ENCODE results near the gene HIBADH. TPM values are rescaled to one million over a fixed set of nuclear protein-coding genes. Genes with fewer than 3 reads are reported as not detected.

The HIBADH gene
- total and polyA plus RNA-seq, 7 experiments from 2014 or later: 8.0 to 46.2 (median 14.7) TPM

DNA sequence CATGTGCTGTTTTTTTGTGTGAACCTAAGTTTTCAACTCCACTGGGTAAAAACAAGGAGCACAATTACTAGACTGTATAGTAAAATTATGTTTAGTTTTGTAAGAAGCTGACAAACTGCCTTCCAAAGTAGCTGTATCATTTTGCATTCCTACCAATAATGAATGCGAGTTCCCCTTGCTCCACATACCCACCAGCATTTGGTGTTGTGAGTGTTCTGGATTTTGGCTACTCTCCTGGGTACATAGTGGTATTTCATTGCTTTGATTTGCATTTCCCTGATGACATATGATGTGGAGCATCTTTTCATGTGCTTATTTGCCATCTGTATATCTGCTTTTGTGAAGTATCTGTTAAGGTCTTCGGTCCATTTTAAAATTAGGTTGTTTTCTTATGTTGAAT, 178.2 kb downstream of the HIBADH start:
- CTCF ChIA-PET: no interaction called here
- no peak for DNase-seq
- H3K9me3 Mint-ChIP-seq: no peaks in the 10 kb centered on the region

DNA sequence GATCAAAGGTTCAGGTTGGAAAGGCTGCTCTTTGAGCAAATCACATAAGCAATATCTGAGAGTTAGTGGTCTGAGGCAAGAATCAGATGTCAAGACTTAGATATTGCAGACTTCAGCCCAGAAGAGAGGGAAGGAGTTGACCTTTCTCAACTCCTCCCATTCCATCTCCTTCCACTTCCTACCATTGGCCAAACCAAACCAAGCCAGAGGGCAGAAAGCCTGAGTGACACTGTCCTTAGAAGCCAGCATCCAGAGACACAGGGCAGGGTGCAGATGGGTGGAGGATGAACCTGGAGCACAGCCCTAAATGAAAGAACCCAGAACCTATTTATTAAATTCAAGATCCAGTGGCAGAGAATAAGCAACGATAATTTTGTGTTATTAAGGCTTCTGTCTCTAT, 180.5 kb downstream of the HIBADH start:
- Histone ChIP-seq H3K27me3 (ENCODE audit: control insufficient read depth in 2 of 2, insufficient read depth in 2 of 2, low read length in 2 of 2) (no peaks in the 10 kb centered on the region), H3K4me3 (ENCODE audit: low read length) (no peak overlapping the region), H3K9me3 (ENCODE audit: control insufficient read depth in 2 of 3, low read length in 3 of 3) (no peaks in the 10 kb centered on the region), H3K27ac (ENCODE audit: low read depth, low read length) (no peak overlapping the region), H3K4me1 (ENCODE audit: control insufficient read depth in 2 of 2, insufficient read depth in 2 of 2, low read length in 2 of 2) (no peaks in the 10 kb centered on the region), H3K36me3 (ENCODE audit: control insufficient read depth in 2 of 3, insufficient read depth in 3 of 3, low read length in 3 of 3) (no peaks in the 10 kb centered on the region)
- POLR2A ChIA-PET: no interaction called here
- Mint-ChIP-seq H3K9me3 (no peaks in the 10 kb centered on the region), H3K4me1 (no peaks in the 10 kb centered on the region), H3K4me3 (no peak overlapping the region), H3K27ac (no peak overlapping the region), H3K36me3 (no peaks in the 10 kb centered on the region), H3K27me3 (peaks cover 0 to under 1% (median 0%) of the 10 kb centered on the region in 5 donors)
- DNase-seq: no peak
- no peak for ATAC-seq
- CTCF ChIA-PET: no interaction called here
- intact Hi-C loops (cut with micrococcal nuclease): no loop called here

More for the DNA sequence above, 178.2 kb downstream of the HIBADH start:
- Histone ChIP-seq H3K36me3 (ENCODE audit: control insufficient read depth in 2 of 3, insufficient read depth in 3 of 3, low read length in 3 of 3) (no peaks in the 10 kb centered on the region), H3K27me3 (ENCODE audit: control insufficient read depth in 2 of 2, insufficient read depth in 2 of 2, low read length in 2 of 2) (no peaks in the 10 kb centered on the region), H3K4me1 (ENCODE audit: control insufficient read depth in 2 of 2, insufficient read depth in 2 of 2, low read length in 2 of 2) (no peaks in the 10 kb centered on the region), H3K9me3 (ENCODE audit: control insufficient read depth in 2 of 3, low read length in 3 of 3) (no peaks in the 10 kb centered on the region), H3K4me3 (ENCODE audit: low read length) (no peak overlapping the region), H3K27ac (ENCODE audit: low read depth, low read length) (no peak overlapping the region)
- ATAC-seq: no peak
- Mint-ChIP-seq H3K27me3 (peaks cover 3 to 8% (median 6%) of the 10 kb centered on the region in 5 donors), H3K4me3 (no peak overlapping the region), H3K36me3 (no peaks in the 10 kb centered on the region), H3K27ac (no peak overlapping the region), H3K4me1 (no peaks in the 10 kb centered on the region)
- POLR2A ChIA-PET: no interaction called here
- intact Hi-C loops (cut with micrococcal nuclease): no loop called here

DNA sequence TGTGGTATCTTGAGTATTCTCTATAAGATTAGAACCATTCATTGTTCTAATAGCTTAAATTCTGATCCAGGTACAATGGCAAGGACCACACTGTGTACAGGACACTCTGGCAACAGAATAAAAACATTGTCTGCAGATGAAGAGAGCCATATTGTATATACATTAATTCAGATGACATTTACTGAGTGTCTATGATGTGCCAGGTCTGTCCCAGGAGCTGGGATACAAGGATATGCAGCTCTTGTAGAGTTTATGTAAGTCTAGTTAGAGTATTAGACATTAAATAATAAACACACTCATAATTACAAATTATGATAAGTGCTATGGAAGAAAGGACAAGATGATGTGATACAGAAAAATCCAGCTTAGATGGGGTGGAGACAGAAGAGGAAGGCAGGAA, 184.1 kb downstream of the HIBADH start:
- peaks cover 0 to 11% (median 0%) of the 10 kb centered on the region in 5 donors for H3K27me3 Mint-ChIP-seq

DNA sequence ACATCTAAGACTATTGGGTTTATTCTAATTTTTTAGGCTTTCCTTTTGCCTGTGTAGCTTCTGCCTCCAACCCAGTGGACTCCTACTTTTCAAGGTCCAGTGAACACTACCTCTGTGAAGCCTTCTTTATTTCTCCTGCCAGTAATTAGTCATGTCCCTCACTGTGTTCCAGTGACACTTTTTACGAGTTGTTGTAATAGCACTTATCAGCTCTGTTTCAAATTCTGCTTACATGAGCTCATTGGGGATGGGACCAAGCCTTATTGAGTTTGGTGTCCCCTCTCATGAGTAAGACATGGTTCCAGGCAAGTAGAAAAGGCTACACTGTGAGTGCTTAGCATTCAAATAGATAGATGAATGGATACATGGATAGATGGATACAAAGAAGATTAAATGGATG, 184.6 kb downstream of the HIBADH start:
- H3K27ac ChIP-seq (ENCODE audit: low read depth, low read length): no peak overlapping the region
- Mint-ChIP-seq H3K4me1 (no peaks in the 10 kb centered on the region), H3K36me3 (no peaks in the 10 kb centered on the region), H3K27ac (no peak overlapping the region), H3K4me3 (no peak overlapping the region), H3K9me3 (no peaks in the 10 kb centered on the region), H3K27me3 (peaks cover 0 to 11% (median 0%) of the 10 kb centered on the region in 5 donors)
- H3K36me3 ChIP-seq (ENCODE audit: control insufficient read depth in 2 of 3, insufficient read depth in 3 of 3, low read length in 3 of 3): no peaks in the 10 kb centered on the region
- POLR2A ChIA-PET: no interaction called here
- CTCF ChIA-PET: no interaction called here
- no peaks in the 10 kb centered on the region for H3K9me3 ChIP-seq (ENCODE audit: control insufficient read depth in 2 of 3, low read length in 3 of 3)
- no peaks in the 10 kb centered on the region for H3K4me1 ChIP-seq (ENCODE audit: control insufficient read depth in 2 of 2, insufficient read depth in 2 of 2, low read length in 2 of 2)
- intact Hi-C loops (cut with micrococcal nuclease): no loop called here
- no peak for DNase-seq
- no peaks in the 10 kb centered on the region for H3K27me3 ChIP-seq (ENCODE audit: control insufficient read depth in 2 of 2, insufficient read depth in 2 of 2, low read length in 2 of 2)
- no peak overlapping the region for H3K4me3 ChIP-seq (ENCODE audit: low read length)
- ATAC-seq: no peak

More for the DNA sequence above, 184.1 kb downstream of the HIBADH start:
- POLR2A ChIA-PET: no interaction called here
- intact Hi-C loops (cut with micrococcal nuclease): no loop called here
- ATAC-seq: no peak
- no peaks in the 10 kb centered on the region for H3K9me3 Mint-ChIP-seq
- H3K4me3 Mint-ChIP-seq: no peak overlapping the region
- Histone ChIP-seq H3K27ac (ENCODE audit: low read depth, low read length) (no peak overlapping the region), H3K9me3 (ENCODE audit: control insufficient read depth in 2 of 3, low read length in 3 of 3) (no peaks in the 10 kb centered on the region), H3K36me3 (ENCODE audit: control insufficient read depth in 2 of 3, insufficient read depth in 3 of 3, low read length in 3 of 3) (no peaks in the 10 kb centered on the region), H3K4me3 (ENCODE audit: low read length) (no peak overlapping the region), H3K27me3 (ENCODE audit: control insufficient read depth in 2 of 2, insufficient read depth in 2 of 2, low read length in 2 of 2) (no peaks in the 10 kb centered on the region), H3K4me1 (ENCODE audit: control insufficient read depth in 2 of 2, insufficient read depth in 2 of 2, low read length in 2 of 2) (no peaks in the 10 kb centered on the region)
- CTCF ChIA-PET: interaction anchor here (0.6 kb wide), 1 partner anchor 189 kb away, joined by 3 read pairs; no protein-coding TSS in a partner anchor
- no peak for DNase-seq
- H3K36me3 Mint-ChIP-seq: no peaks in the 10 kb centered on the region
- H3K27ac Mint-ChIP-seq: no peak overlapping the region
- no peaks in the 10 kb centered on the region for H3K4me1 Mint-ChIP-seq

DNA sequence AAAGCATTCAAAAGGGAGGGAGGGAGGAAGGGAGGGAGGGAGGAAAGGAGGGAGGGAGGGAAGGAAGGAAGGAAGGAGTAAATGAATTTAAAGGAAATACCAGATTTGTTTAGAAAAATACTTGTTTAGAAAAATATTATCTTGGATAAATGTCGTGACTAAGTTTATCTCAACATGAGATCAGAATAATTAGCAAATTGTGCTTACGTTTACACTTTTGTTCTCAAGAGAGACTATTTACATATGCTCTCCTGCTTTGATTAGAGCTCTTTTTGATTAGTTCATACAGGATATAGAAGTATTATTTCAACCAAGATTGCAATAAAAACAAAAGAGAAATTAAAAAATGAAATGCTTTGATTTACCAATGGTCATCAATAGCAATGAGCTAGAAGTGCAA, 186.2 kb downstream of the HIBADH start:
- no peak for ATAC-seq
- H3K4me3 Mint-ChIP-seq: no peak overlapping the region
- Histone ChIP-seq H3K36me3 (ENCODE audit: control insufficient read depth in 2 of 3, insufficient read depth in 3 of 3, low read length in 3 of 3) (no peaks in the 10 kb centered on the region), H3K27me3 (ENCODE audit: control insufficient read depth in 2 of 2, insufficient read depth in 2 of 2, low read length in 2 of 2) (no peaks in the 10 kb centered on the region), H3K27ac (ENCODE audit: low read depth, low read length) (no peak overlapping the region), H3K4me1 (ENCODE audit: control insufficient read depth in 2 of 2, insufficient read depth in 2 of 2, low read length in 2 of 2) (no peaks in the 10 kb centered on the region), H3K4me3 (ENCODE audit: low read length) (no peak overlapping the region), H3K9me3 (ENCODE audit: control insufficient read depth in 2 of 3, low read length in 3 of 3) (no peaks in the 10 kb centered on the region)
- no peaks in the 10 kb centered on the region for H3K36me3 Mint-ChIP-seq
- no peak for DNase-seq
- ChIA-PET CTCF (no interaction called here), POLR2A (no interaction called here)
- peaks cover 0 to 11% (median 0%) of the 10 kb centered on the region in 5 donors for H3K27me3 Mint-ChIP-seq
- no peak overlapping the region for H3K27ac Mint-ChIP-seq
- H3K4me1 Mint-ChIP-seq: no peaks in the 10 kb centered on the region
- H3K9me3 Mint-ChIP-seq: no peaks in the 10 kb centered on the region
- intact Hi-C loops (cut with micrococcal nuclease): no loop called here

Other genes with a start within 250 kb of the HIBADH start
- gene TAX1BP1, start 77.3 kb upstream of the HIBADH start, total RNA-seq: 100 to 1,000 TPM in 3 of 5 experiments, 10 to 100 TPM in 2; 69.4 to 111 (median 108) TPM
- 100 to 1,000 TPM; 112 TPM for gene TAX1BP1, start 77.3 kb upstream of the HIBADH start, polyA plus RNA-seq